Measurements from ENCODE around the gene DTNB.

DNA sequence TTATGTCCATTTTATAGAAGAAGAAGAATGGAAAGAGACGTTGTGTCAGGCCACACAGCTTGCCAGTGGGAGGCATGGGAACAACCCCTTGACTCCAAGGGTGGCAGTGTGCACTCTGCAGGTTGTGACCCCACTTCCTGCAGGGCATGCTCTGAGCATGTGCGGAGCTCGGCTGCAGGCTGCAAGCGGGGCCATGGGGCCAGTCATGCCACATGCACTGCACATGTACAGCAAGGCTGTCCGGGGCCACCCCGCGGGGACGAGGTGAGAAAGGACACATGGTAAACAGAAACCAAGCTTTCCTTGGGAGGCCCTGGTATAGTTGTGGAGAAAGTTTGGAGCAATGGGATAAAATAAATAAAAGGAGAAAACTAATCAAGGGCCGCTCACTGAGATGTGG, 284.2 kb downstream of the DTNB start:
- TF ChIP-seq YY1 (IDR thresholded peaks at IDR 0.05; ENCODE audit: low read depth) (no peak), EP300 (IDR thresholded peaks at IDR 0.05; ENCODE audit: borderline replicate concordance) (no peak), TEAD4 (IDR thresholded peaks at IDR 0.05) (no peak), TAF1 (IDR thresholded peaks at IDR 0.05; ENCODE audit: low read depth) (no peak), NFIC (IDR thresholded peaks at IDR 0.05) (no peak), FOXM1 (IDR thresholded peaks at IDR 0.05; ENCODE audit: borderline replicate concordance, low read depth) (no peak), CREB1 (IDR thresholded peaks at IDR 0.05; ENCODE audit: low read depth) (no peak), RAD21 (IDR thresholded peaks at IDR 0.05; ENCODE audit: low read depth) (no peak), EGR1 (IDR thresholded peaks at IDR 0.05) (no peak)
- TF ChIP-seq, protein P1, sequence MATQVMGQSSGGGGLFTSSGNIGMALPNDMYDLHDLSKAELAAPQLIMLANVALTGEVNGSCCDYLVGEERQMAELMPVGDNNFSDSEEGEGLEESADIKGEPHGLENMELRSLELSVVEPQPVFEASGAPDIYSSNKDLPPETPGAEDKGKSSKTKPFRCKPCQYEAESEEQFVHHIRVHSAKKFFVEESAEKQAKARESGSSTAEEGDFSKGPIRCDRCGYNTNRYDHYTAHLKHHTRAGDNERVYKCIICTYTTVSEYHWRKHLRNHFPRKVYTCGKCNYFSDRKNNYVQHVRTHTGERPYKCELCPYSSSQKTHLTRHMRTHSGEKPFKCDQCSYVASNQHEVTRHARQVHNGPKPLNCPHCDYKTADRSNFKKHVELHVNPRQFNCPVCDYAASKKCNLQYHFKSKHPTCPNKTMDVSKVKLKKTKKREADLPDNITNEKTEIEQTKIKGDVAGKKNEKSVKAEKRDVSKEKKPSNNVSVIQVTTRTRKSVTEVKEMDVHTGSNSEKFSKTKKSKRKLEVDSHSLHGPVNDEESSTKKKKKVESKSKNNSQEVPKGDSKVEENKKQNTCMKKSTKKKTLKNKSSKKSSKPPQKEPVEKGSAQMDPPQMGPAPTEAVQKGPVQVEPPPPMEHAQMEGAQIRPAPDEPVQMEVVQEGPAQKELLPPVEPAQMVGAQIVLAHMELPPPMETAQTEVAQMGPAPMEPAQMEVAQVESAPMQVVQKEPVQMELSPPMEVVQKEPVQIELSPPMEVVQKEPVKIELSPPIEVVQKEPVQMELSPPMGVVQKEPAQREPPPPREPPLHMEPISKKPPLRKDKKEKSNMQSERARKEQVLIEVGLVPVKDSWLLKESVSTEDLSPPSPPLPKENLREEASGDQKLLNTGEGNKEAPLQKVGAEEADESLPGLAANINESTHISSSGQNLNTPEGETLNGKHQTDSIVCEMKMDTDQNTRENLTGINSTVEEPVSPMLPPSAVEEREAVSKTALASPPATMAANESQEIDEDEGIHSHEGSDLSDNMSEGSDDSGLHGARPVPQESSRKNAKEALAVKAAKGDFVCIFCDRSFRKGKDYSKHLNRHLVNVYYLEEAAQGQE (IDR thresholded peaks at IDR 0.05; ENCODE audit: low read depth): no peak
- TF ChIP-seq, protein P2, sequence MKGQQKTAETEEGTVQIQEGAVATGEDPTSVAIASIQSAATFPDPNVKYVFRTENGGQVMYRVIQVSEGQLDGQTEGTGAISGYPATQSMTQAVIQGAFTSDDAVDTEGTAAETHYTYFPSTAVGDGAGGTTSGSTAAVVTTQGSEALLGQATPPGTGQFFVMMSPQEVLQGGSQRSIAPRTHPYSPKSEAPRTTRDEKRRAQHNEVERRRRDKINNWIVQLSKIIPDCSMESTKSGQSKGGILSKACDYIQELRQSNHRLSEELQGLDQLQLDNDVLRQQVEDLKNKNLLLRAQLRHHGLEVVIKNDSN (IDR thresholded peaks at IDR 0.05): no peak
- TF ChIP-seq, protein P3, sequence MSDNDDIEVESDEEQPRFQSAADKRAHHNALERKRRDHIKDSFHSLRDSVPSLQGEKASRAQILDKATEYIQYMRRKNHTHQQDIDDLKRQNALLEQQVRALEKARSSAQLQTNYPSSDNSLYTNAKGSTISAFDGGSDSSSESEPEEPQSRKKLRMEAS (IDR thresholded peaks at IDR 0.05): no peak
